NCI-H1436 treated with DMSO at 0.1 percent for 48 hours (cell line): Measurements from ENCODE around the gene KIF5B.
"Not testable (repeated sequence)": the region's sequence is repeated elsewhere in the genome, so short reads cannot be mapped to it uniquely, and the experiment has no call there.

Source experiments
- DNase-seq: peaks from one replicate; lab custom pipeline; 2025; lab: John Stamatoyannopoulos, UW

KIF5B gene

DNA sequence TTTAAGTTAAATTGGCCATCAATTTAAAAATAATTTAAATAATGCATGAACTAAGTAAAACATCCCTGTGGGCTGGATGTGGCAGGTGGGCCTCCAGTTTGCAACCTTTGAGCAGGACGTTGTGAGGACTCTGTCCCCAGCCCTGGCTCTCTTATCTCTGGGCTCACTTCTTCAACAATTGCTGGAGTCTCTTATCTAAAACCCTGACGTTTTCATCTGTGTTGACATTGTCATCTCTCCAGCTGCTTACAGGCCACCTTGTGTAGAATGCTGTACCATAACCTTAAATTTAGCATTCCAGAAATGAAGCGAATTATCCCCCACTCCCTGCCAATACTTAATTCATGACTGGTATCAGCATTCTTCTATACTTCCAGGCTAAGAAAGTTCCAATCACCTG, 3.2 kb upstream of the KIF5B start:
- DNase-seq = no peak

DNA sequence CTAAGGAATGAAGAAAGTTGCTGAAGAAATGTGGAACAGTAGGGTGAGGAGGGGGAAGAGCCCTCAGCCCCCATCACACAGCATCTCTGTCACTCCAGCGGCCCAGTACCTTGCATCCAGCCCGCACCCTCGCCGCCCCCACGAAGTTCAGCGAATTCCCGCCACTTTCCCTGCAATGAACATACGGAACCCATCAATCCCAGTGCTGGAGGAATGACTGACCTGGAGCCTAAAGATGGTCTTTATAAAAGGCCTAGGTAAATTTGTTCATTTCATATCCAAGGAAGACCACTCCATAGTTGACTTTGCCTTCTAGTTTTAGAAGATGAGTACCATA, 779 bp upstream of the KIF5B start:
- DNase-seq = no peak

DNA sequence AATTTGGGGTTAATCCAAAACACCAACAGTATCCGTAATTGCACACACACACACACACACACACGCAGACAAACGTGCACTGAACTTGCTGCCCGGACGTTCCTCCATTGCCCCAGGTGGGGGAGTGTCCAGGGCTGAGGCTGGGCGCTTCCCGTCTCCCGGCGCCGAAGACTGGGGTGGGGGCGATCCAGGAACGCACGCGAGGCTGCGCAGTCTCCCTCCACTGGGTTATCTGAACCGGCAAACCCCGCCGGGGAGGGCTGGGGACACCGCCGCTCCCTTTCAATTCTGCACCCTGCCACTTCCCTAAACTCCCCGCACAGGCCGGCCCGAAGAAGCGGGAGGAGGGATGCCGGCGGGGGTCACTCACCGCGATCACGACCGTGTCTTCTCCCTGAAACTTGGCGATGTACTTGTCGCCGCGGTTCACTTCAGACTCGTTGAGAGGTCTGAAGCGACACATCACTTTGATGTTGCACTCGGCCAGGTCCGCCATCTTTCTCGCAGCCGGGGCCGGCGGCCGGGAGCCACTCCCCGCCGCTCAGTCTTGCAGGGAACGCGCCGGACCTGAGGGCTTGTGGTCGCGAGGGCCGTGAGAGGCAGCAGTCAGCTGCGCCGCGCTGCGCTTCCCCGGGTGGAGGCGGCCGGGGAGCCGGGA, 618 bp downstream of the KIF5B start:
- DNase-seq = no peak

DNA sequence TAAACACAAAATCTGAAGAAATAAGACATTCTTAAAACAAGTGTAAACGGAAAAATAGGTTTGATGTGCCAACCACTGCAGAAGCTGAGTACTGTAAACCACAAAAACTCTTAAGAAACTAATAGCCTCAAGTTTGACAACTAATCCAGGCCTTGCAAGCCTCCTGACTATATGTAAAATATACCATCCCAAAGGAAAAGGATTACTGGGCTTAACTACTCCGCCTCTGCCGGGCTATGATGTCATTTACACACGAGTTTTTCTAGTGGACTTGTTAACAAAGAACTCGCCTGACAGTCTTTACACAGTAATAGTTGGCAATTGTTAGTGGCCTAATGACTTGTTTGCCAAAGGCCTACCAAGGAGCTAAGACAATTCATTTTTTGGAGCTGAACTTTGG, 2.1 kb downstream of the KIF5B start:
- DNase-seq = no peak

DNA sequence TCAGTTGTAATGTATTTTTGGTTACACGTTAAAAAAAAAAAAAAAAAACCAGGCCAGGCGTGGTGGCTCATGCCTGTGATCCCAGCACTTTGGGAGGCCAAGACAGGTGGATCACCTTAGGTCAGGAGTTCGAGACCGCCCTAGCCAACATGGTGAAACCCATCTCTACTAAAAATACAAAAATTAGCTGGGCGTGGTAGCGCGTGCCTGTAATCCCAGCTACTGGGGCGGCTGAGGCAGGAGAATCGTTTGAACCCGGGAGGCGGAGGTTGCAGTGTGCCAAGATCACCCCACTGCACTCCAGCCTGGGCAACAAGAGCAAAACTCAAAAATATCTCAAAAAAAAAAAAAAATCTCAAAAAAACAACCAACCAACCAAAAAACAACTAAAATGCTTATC, 2.8 kb downstream of the KIF5B start:
- DNase-seq = not testable (repeated sequence)

DNA sequence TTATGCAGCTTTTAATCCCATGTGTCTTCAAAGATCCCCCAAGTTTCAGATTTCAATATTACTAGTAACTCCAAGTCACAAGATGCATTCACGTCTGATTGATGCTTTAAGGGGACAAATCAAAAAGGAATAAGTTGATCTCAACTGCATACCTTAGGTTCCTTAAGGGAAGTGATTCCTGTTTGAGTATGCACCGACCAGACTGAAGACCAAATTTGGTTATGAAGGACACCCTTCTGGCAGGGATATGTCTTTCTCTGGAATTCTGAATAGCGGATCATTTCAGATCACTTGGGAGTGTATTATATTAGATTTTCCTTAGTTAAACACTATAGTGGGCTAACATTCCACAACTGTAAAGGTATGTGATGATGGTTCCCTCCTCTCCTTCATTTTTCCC, 4.3 kb downstream of the KIF5B start:
- DNase-seq = no peak

DNA sequence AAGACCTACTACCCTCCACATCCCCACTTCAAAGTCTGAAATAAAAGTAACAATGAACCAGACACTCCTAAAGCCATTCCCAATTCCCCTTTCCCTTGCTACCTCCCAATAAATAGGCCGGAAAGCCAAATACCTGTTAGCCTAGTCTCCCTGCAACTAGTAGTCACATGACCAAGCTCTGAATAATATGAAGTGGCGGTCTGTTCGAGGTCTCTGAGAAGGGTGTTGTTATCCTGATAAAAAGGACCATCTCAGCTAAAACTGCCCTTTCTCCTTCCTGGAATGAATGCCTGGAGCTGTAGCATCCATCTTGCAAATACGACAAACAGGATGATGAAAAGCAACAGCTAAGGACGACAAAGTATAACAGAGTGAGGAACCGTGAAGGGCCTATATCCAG, 6.0 kb downstream of the KIF5B start:
- DNase-seq = no peak

DNA sequence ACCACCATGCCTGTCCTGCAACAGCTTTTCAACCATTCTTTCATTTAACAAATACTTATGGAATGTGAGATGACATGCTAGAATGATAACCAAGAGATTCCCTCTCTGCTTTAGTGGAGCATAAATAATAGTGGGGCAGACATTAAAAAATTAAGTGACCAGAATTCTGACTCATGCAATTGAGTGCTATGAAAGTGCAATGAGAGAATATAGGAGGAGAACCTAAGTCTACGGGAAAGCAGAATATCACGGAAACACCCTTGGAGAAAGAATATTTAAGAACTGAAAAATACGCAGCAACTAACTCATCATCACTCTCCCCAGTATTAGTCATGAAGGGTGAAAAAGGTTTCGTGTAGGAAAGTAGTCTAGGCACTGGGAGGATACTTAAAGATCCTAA, 7.1 kb downstream of the KIF5B start:
- no peak for DNase-seq

DNA sequence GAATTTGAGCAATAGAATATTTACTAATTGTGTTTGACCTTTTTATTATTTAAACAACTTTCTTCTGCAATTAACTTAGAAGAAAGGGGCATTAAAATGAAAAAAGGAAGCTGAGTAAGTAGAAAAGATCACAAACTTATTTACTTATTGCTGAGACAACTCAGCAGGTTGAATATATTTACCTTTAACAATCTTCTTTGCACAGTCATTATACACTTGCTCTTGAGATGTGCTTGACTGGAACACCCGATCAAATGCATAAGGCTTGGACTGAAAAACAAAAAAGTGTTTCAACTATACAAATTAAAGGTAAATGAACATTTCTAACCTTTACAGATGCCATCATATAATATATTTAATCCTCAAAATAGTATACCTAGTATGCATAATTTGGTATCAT, 7.9 kb downstream of the KIF5B start:
- no peak for DNase-seq

DNA sequence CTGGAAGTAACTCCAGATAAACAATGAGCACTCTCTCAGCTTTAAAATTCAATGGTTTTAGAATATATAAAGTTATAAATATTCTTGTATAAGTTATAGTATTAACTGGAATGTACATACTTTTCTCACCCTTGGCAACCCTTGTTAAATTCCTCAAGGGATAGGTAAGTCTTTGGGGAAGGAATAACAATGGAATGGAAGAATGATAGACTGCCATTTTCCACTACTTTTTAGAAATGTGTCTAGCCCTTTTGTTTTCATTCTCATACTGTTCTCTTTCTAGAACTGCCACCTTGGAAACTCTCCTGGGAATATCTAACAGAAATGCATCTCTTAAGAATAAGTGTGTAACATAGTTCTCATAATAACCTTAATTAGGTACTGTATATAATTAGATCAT, 8.3 kb downstream of the KIF5B start:
- no peak for DNase-seq

DNA sequence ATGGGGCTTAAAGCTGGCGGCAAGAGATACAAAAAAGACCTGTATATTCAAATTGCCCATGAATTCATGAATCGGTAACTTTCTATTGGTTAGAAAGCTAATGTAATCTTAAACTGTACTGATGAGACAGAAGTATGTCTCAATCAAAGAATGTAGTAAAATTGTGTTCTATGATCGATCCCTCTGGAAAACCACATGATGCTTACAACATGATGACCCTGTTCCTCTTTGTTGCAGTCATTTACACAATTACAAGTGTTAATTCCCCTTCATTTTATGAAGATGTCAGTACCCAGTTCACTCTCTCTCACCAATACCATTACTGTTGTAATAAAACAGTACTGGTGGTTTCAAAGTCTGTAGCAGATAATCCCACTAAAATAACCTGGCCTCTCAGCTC, 10.1 kb downstream of the KIF5B start:
- DNase-seq = no peak

DNA sequence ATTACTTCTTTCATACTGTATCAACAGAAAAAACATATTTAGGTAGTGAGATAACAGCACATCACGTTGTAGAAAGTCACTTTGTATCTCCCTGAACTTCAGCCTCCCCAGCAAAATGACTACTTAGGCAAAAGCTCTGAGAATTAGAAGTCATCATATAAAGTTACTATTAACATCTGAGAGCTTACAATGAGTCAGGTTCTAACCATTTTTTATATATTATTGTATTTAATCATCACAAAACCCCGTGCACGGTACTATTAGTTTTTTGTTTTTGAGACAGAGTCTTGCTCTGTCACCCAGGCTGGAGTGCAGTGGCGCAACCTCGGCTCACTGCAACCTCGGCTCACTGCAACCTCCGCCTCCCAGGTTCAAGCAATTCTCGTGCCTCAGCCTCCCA, 13.5 kb downstream of the KIF5B start:
- not testable (repeated sequence) for DNase-seq

DNA sequence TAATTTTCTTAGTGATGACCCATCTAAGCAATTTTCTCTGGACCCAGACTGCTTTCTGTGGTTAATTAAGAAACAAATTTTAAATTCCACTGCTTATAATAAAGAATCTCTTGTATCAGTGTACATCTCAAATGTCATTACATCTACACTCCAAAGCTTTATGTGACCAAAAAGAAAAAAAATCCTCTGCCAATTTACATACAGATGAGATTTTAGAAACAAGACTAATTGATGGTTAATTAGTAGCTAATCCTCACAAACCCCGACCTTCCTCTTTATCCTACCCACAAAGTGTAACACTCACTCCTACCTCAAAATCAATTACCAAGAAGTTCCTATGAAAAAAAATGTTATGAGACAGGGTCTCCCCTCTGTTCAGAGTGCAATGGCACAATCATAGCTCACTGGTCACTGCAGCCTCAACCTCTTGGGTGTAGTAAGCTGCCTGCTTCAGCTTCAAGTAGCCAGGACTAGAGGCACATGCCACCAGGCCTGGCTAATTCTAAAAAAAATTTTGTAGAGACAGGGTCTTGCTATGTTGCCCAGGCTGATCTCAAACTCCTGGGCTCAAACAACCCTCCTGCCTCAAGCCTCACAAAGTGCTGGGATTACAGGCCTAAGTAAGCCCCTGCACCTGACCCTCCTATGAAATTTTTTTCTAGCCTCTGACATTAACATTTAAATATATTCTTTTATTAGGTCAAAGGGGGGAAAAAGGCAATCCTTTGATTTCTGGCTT, 14.8 kb downstream of the KIF5B start:
- no peak for DNase-seq

DNA sequence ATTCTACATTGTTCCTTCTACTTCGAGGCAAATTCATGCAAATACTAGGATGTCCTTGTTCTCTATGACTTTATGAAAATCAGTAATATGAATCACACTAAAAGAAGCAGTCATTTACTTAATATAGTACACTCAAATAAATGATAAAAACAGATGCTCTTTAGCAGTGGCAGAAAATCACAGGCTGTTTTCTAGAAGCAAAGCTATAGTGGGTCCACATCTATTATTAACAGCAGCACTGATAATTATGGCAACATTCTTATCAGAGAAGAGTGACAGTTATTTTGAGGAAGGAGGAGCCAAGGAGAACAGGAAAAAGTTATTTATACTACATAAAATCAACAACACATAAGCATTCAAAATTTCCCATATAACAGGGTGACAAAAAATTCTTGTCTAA, 16.5 kb downstream of the KIF5B start:
- DNase-seq = no peak

DNA sequence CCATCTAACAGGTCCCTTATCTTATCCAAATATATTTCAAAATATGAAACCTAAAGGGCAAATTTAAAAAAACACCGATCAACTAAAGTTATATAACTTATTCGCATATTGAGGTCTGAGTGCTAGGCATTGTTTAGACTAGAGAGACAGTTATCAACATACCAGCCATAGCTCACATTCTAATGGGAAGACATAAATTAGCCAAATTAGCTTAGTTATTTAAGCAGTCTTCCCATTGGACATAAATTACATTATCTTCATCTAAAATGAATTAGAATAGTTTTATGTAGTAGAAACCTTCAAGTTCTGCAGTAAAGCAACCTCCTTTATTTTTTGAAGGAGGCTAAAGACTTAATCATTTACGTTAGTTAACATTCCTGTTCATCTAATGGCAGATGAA, 17.4 kb downstream of the KIF5B start:
- no peak for DNase-seq

DNA sequence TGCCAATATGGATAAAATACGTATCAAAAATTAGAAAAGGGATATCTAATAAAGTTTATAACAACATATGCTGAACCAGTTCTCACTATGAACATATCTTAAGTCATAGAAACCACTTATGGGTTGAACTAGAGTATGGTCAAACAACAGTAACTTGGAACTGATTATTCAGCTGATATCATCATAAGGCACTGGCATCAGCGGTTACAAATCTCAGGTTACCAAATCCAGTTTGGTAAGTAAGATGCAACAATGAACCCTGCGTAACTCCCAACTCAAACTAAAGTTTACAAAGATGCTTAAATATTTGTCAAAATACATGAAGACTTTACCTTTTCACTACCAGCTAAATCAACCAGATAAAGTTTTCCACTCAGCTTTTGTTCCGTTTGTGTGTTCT, 19.3 kb downstream of the KIF5B start:
- no peak for DNase-seq

DNA sequence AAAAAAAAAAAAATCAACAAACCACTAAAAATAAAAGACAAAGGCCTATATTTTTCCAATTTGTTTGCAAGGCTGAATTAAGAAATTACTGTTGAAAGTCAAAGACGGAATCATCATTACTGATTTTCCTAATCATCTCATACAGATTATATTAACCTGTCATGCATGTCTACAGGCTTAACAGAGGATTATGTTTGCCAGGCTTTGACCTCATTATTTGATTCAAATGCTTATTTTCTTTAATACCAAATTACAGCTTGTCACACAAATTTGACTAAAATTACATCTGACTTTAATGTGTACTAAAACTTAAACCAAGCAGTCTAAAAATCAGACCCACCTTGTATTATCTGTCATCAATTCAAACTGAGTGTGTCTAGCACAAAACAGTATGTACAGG, 21.2 kb downstream of the KIF5B start:
- no peak for DNase-seq

DNA sequence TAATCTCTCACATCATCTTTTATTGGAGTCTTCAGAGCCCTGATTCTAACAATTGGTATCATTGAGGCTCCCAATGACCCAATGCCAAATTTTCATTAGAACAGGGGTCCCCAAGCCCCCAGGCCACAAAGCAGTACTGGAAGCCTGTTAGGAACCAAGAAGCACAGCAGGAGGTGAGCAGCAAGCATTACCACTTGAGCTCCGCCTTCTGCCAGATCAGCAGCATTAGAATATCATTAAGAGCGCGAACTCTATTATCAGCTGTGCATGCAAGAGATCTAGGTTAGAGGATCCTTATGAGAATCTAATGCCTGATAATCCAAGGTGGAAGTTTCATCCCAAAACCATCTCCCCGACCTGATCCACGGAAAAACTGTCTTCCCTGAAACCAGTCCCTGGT, 23.1 kb downstream of the KIF5B start:
- no peak for DNase-seq

DNA sequence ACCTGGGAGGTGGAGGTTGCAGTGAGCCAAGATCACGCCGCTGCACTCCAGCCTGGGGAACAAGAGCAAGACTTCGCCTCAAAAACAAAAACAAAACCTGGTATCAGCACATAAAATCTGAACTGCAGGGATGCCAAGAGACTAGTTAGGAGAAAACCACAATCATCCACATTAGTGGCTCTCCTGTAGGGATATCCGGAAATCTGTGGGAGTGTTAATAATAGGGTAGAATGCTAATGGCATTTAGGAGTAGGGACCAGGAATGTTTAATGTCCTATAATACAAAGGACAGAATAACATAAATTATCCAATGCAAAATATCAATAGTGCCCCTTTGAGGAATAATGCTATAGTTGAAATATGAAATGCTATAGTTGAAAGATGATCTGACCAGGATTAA, 24.3 kb downstream of the KIF5B start:
- DNase-seq = no peak

DNA sequence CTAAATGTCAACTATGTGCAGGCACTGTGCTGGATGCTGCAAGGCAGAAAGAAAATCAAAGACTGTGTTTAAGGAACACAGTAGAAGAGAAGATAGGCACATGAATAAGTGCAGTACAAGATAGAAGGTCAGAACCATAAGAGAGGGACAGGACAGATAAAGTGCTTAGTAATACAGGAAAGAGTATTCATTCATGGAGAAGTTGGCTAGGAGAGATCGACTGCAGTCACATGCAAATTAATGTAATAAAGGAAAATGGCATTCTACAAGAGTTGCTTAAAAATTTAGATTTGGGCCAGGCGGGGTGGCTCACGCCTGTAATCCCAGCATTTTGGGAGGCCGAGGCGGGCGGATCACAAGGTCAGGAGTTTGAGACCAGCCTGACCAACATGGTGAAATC, 24.8 kb downstream of the KIF5B start:
- DNase-seq = no peak

DNA sequence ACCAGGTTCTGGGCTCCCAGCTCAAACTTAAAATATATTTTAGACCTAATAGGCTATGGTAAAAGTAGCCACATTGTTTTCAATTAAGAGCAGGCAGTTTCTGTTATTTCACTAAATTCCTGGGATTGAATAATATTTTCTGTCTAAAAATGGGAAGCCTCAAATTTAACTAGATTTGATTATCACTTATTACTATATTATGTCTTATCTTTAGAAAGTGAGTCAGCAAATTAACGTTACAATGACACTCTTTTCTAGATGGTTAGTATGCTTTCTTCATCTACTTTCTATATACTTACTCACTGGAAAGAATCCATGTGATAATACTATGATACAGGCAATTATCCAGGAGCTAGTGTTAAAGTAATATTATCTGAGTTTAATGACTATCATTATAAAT, 27.5 kb downstream of the KIF5B start:
- no peak for DNase-seq

DNA sequence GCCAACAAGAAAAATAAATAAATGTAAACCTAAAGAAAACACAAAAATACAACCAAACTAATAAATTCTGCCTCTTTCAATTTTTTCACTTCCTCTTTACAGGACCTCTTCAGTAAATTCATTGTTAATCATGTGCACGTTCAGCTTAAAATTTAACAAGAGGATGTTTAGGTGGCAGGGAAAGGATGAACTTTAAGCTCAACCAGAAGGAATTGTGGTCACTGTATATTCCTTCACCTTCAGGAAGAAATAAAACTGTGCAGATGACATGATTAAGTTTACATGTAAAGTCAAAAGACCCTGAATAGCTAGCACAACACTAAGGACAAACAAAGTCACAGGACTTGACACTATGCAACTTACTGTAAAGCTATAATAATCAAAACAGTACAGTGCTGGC, 33.0 kb downstream of the KIF5B start:
- DNase-seq = no peak

DNA sequence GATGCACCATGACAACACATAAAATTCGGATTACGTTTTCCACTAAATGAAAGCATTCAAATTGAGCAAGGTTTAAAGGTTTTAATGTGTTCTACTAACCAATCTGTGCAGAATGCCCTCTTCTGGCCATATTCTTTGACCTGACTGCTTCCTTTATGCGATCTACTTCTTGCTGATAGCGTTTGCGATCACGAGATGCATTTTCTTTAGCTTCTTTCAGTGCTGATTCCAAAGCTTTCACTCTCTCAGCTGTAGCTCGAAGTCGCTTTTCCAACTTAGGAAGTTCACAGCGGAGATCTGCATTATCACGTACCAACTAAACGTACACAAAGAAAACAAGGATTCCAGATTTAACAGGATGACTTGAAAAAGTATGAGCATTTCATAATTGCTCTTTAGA, 39.2 kb downstream of the KIF5B start:
- DNase-seq = no peak

DNA sequence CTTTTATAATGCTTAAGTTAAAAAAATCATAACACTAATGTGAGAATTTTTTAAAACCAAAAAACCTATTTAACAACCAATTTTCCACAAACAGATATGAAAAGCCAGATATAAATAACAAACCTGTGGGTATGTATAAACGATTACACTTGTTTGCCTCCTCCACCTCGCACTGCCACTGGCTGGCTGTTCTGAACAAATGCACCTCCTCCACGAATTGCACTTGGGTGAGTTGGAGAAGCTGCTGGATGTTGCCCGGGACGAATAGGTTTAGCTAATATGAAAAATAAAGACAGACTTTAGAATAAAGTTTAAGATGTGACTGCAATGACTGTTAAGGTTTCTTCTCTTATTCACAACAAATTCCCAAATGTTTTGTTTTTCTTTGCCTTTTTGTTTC, 40.8 kb downstream of the KIF5B start:
- no peak for DNase-seq
